GM12878 (cell line): ENCODE measurements around the gene RBM18. TPM values are rescaled to one million over a fixed set of nuclear protein-coding genes. Genes with fewer than 3 reads are reported as not detected.

Experiments used
- ATAC-seq: fragments of 200-7000 bp; cut with Tn5 transposase; 3 replicates; pipeline ENCODE4 v1.9.1; 2020; ENCODE audit warnings: mild to moderate bottlenecking, moderate library complexity
- BruUV-seq: library from RNA; stranded (reverse); fragments of 400-500 nt; replicated peaks from 2 replicates; lab custom pipeline; 2021; lab: Mats Ljungman, UMichigan
- CTCF ChIA-PET: fragments of 300-600 bp; sonication (Branson Sonifier 250); formaldehyde crosslinking; extraction: SDS; loops from one replicate; lab custom pipeline; 2021; ENCODE audit warnings: inconsistent platforms; lab: Yijun Ruan, JAX
- POLR2A ChIA-PET: fragments of 350-600 bp; formaldehyde crosslinking; extraction: SDS; loops from one replicate; lab custom pipeline; 2021; ENCODE audit warnings: inconsistent platforms; lab: Charles Lee
- RAD21 ChIA-PET: fragments of 300-600 bp; sonication (Branson Sonifier 250); formaldehyde crosslinking; loops from one replicate; lab custom pipeline; 2023; ENCODE audit warnings: antibody characterized with exemption; ENCODE audit not compliant: unreplicated experiment; lab: Charles Lee
- SMC1A ChIA-PET: fragments of 300-600 bp; sonication (Branson Sonifier 250); formaldehyde crosslinking; loops from one replicate; lab custom pipeline; 2023; ENCODE audit not compliant: unreplicated experiment, uncharacterized antibody; lab: Charles Lee
- DNase-seq: peaks from one replicate; pipeline ENCODE4 v3.0.0-alpha.2; 2011; ENCODE audit warnings: low read depth, low spot score
- FAIRE-seq: peaks from 3 replicates; lab custom pipeline; 2011; peaks lifted over from hg19 to GRCh38; lab: Jason Lieb, UNC
- H2AFZ ChIP-seq: 2 replicates; pipeline ENCODE4 v1.6.0; 2011; ENCODE audit warnings: low read depth, low read length, control low read depth; ENCODE audit not compliant: control insufficient read depth
- H3K27ac ChIP-seq: 2 replicates; pipeline ENCODE4 v1.5.1; 2011; ENCODE audit warnings: control low read depth; ENCODE audit not compliant: control insufficient read depth, insufficient read depth
- H3K27me3 ChIP-seq, 2 experiments: replicated peaks in 1 of 2; 2 replicates each; pipeline versions ENCODE4 v1.6.0 to v1.6.1; 2011; ENCODE audit warnings: low read length in 1 of 2; ENCODE audit not compliant: control insufficient read depth in 2 of 2, insufficient read depth in 2 of 2
- H3K36me3 ChIP-seq, 2 experiments: 2 replicates each; pipeline ENCODE4 v1.5.1; 2011; ENCODE audit warnings: low read length in 1 of 2; ENCODE audit not compliant: control insufficient read depth in 2 of 2, insufficient read depth in 2 of 2
- H3K4me1 ChIP-seq: 2 replicates; pipeline ENCODE4 v1.6.1; 2011; ENCODE audit warnings: mild to moderate bottlenecking, low read length, moderate library complexity, mixed read lengths; ENCODE audit not compliant: control insufficient read depth, insufficient read depth
- H3K4me2 ChIP-seq: 2 replicates; pipeline ENCODE4 v1.6.0; 2011; ENCODE audit warnings: control low read depth; ENCODE audit not compliant: control insufficient read depth, insufficient read depth
- H3K4me3 ChIP-seq: fragments of 200-600 bp; sonication (generic); 2 replicates; pipeline ENCODE4 v1.5.1; 2016
- H3K79me2 ChIP-seq: 2 replicates; pipeline ENCODE4 v1.6.0; 2011; ENCODE audit warnings: low read length; ENCODE audit not compliant: control insufficient read depth, insufficient read depth
- H3K9ac ChIP-seq: 2 replicates; pipeline ENCODE4 v1.8.0; 2011; ENCODE audit warnings: low read length, control low read depth, mixed read lengths; ENCODE audit not compliant: control insufficient read depth, insufficient read depth
- H3K9me3 ChIP-seq: replicated peaks from 3 replicates; pipeline ENCODE4 v1.5.1; 2011; ENCODE audit warnings: mild to moderate bottlenecking, low read length; ENCODE audit not compliant: control insufficient read depth, insufficient read depth
- H4K20me1 ChIP-seq: 2 replicates; pipeline ENCODE4 v1.6.0; 2011; ENCODE audit not compliant: control insufficient read depth, insufficient read depth
- BCLAF1 ChIP-seq: fragments of 450-650 bp; IDR thresholded peaks from 2 replicates; pipeline ENCODE4 v1.6.1; 2017; ENCODE audit warnings: antibody characterized with exemption, mild to moderate bottlenecking, moderate library complexity
- CEBPZ ChIP-seq: fragments of 150-350 bp; IDR thresholded peaks from 2 replicates; pipeline ENCODE4 v1.6.1; 2016; ENCODE audit warnings: low read depth, low read length
- CREB1 ChIP-seq: IDR thresholded peaks from 2 replicates; pipeline ENCODE4 v1.6.1; 2012; ENCODE audit warnings: low read depth, mild to moderate bottlenecking, inconsistent platforms
- GATAD2B ChIP-seq: fragments of 450-650 bp; conservative IDR thresholded peaks from 2 replicates; pipeline ENCODE4 v1.6.1; 2017; ENCODE audit warnings: low read depth, mild to moderate bottlenecking, moderate library complexity
- HDAC2 ChIP-seq: fragments of 200-600 bp; sonication (generic); IDR thresholded peaks from 2 replicates; pipeline ENCODE4 v1.6.1; 2017
- MEF2A ChIP-seq: IDR thresholded peaks from 2 replicates; pipeline ENCODE4 v1.6.1; 2011; ENCODE audit warnings: low read depth, mild to moderate bottlenecking, low read length, moderate library complexity; ENCODE audit not compliant: insufficient read depth
- POU2F2 ChIP-seq: IDR thresholded peaks from 3 replicates; pipeline ENCODE4 v1.6.1; 2011; ENCODE audit warnings: low read depth, mild to moderate bottlenecking, low read length, borderline replicate concordance
- RBBP5 ChIP-seq: fragments of 200-600 bp; sonication (generic); conservative IDR thresholded peaks from 2 replicates; pipeline ENCODE4 v1.6.1; 2016
- RCOR1 ChIP-seq: conservative IDR thresholded peaks from 2 replicates; pipeline ENCODE4 v1.6.1; 2012; ENCODE audit warnings: low read depth, low read length, improper control_type of control experiment
- SREBF1 ChIP-seq: IDR thresholded peaks from 2 replicates; pipeline ENCODE4 v1.6.1; 2012; ENCODE audit warnings: mild to moderate bottlenecking, low read length
- TAF1 ChIP-seq: IDR thresholded peaks from 2 replicates; pipeline ENCODE4 v1.6.1; 2011; ENCODE audit warnings: mild to moderate bottlenecking, low read depth, low read length, borderline replicate concordance
- YY1 ChIP-seq: IDR thresholded peaks from 2 replicates; pipeline ENCODE4 v1.6.1; 2011; ENCODE audit warnings: low read depth, mild to moderate bottlenecking, low read length
- ZNF24 ChIP-seq: fragments of 450-650 bp; IDR thresholded peaks from 2 replicates; pipeline ENCODE4 v1.6.1; 2017; ENCODE audit warnings: antibody characterized with exemption, mild to moderate bottlenecking
- WGBS: methylation state at CpG from one replicate; pipeline ENCODE4 v1.1.6; 2016; ENCODE audit warnings: low lambda C conversion rate; ENCODE audit not compliant: insufficient replicate concordance, insufficient coverage; ENCODE audit errors: missing lambda C conversion rate; 5-methylcytosine and 5-hydroxymethylcytosine counted together
- in situ Hi-C: fragments of 300-500 bp; cut with MboI; formaldehyde crosslinking; loops from 9 replicates; pipeline ENCODE4 v1.14.3; 2018; ENCODE audit warnings: mixed read lengths
- intact Hi-C: fragments of 100-400 bp; cut with micrococcal nuclease; formaldehyde crosslinking; loops from one replicate; pipeline ENCODE4 v1.14.2; 2022; ENCODE audit not compliant: unreplicated experiment
- polyA plus RNA-seq, 11 experiments: library from polyadenylated mRNA; depleted of rRNA in 4 of 11; unstranded in 6 of 11; stranded (reverse) in 5 of 11; fragments of >200 nt; fragmentation: Nextera tagmentation in 4 of 11; fragmentation: Illumina TruSeq in 1 of 11; extraction: Ambion mirVana in 4 of 11; extraction: Trizol in 1 of 11; gene quantifications; 1 replicate in 1 of 11; 2 replicates in 10 of 11; pipeline versions ENCODE4 v1.2.1 to v1.2.3, GENCODE V29; 2011 to 2016; ENCODE audit warnings: inconsistent platforms in 2 of 11, missing spikeins in 2 of 11, low read depth in 1 of 11
- total RNA-seq, 4 experiments: library from RNA; depleted of rRNA in 3 of 4; stranded (reverse); fragments of >200 nt in 3 of 4; fragmentation: Illumina TruSeq in 1 of 4; extraction: Trizol in 1 of 4; gene quantifications; 2 replicates each; pipeline versions ENCODE4 v1.2.1 to v1.2.3, GENCODE V29; 2013 to 2021
- TF ChIP-seq, protein P1 (sequence below): fragments of 150-350 bp; IDR thresholded peaks from 2 replicates; pipeline ENCODE4 v1.6.1; 2014; ENCODE audit warnings: mild to moderate bottlenecking, low read depth, low read length

RBM18 gene
- total and polyA plus RNA-seq, 10 of the 15 experiments (the other 5 are each of a cell fraction or from before 2014, with no cell fraction given) = 6.4 to 46.8 (median 30.4) TPM

- DNase-seq (no peak), FAIRE-seq (no peak), ATAC-seq (no peak)
- CTCF ChIA-PET = no interaction called here
- Histone ChIP-seq H3K4me3 (no peak overlapping the region), H3K4me1 (no peaks in the 10 kb centered on the region), H2AFZ (no peak overlapping the region), H3K79me2 (no peaks in the 10 kb centered on the region), H3K27me3 (no peaks in the 10 kb centered on the region), H3K9ac (no peak overlapping the region), H3K36me3 (peaks cover 9 to 34% of the 10 kb centered on the region in 2 experiments), H3K9me3 (no peaks in the 10 kb centered on the region), H3K4me2 (no peak overlapping the region), H3K27ac (no peak overlapping the region), H4K20me1 (no peaks in the 10 kb centered on the region; the same call in 1 of the 2 replicates)
- POLR2A ChIA-PET = no interaction called here
- RAD21 ChIA-PET = no interaction called here
- SMC1A ChIA-PET = no interaction called here
- no TSS peak for BruUV-seq
- in situ Hi-C loops (no loop called here), intact Hi-C loops (no loop called here)
- 65% methylated on average over 5 of the region's 5 CpGs for WGBS
- TF ChIP-seq MEF2A (no peak), RBBP5 (no peak), POU2F2 (no peak), BCLAF1 (no peak), CREB1 (no peak), ZNF24 (no peak), CEBPZ (no peak), RCOR1 (no peak), SREBF1 (no peak), HDAC2 (no peak), TAF1 (no peak), YY1 (no peak), GATAD2B (no peak)
- TF ChIP-seq, protein P1, sequence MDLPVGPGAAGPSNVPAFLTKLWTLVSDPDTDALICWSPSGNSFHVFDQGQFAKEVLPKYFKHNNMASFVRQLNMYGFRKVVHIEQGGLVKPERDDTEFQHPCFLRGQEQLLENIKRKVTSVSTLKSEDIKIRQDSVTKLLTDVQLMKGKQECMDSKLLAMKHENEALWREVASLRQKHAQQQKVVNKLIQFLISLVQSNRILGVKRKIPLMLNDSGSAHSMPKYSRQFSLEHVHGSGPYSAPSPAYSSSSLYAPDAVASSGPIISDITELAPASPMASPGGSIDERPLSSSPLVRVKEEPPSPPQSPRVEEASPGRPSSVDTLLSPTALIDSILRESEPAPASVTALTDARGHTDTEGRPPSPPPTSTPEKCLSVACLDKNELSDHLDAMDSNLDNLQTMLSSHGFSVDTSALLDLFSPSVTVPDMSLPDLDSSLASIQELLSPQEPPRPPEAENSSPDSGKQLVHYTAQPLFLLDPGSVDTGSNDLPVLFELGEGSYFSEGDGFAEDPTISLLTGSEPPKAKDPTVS = no peak
Observed at GRCh38 chr9:122302237-122303093, 37.8 kb upstream of the RBM18 start.
